Transverse colon (tissue), 4 donors: ENCODE data around the gene CHMP1A. TPM values are rescaled to one million over a fixed set of nuclear protein-coding genes. Genes with fewer than 3 reads are reported as not detected.

Source experiments
- DNase-seq: peaks from one replicate; pipeline ENCODE4 v3.0.0-alpha.2; 2019
- H3K27ac ChIP-seq, 4 donors: fragments of 200-600 bp; sonication (generic); 2 replicates each; pipeline ENCODE4 v1.5.1; 2016 to 2018; ENCODE audit warnings: inconsistent platforms in 4 of 4
- H3K27me3 ChIP-seq: fragments of 200-600 bp; sonication (generic); 2 replicates; pipeline ENCODE4 v1.5.1; 2017; ENCODE audit warnings: inconsistent platforms
- H3K36me3 ChIP-seq, 4 donors: fragments of 200-600 bp; sonication (generic); 2 replicates each; pipeline ENCODE4 v1.5.1; 2017 to 2019; ENCODE audit warnings: inconsistent platforms in 4 of 4
- H3K4me1 ChIP-seq, 4 donors: fragments of 200-600 bp; sonication (generic); 2 replicates each; pipeline ENCODE4 v1.5.1; 2017 to 2020; ENCODE audit warnings: inconsistent platforms in 4 of 4
- H3K4me3 ChIP-seq, 4 donors: fragments of 200-600 bp; sonication (generic); 1 replicate in 1 of 4; 2 replicates in 3 of 4; pipeline versions ENCODE4 v1.5.1 to v1.6.1; 2017 to 2019; ENCODE audit warnings: inconsistent platforms in 4 of 4
- H3K9me3 ChIP-seq, 2 donors: fragments of 200-600 bp; sonication (generic); 2 replicates each; pipeline ENCODE4 v1.5.1; 2017 to 2019; ENCODE audit warnings: inconsistent platforms in 2 of 2
- CTCF ChIP-seq, 5 experiments: fragments of 200-600 bp in 3 of 5; fragments of 450-650 bp in 2 of 5; sonication (generic) in 3 of 5; IDR thresholded peaks; 1 replicate in 2 of 5; 2 replicates in 3 of 5; pipeline ENCODE4 v1.5.1; 2016 to 2017; ENCODE audit warnings: antibody characterized with exemption in 5 of 5, inconsistent platforms in 3 of 5, mild to moderate bottlenecking in 2 of 5, moderate library complexity in 1 of 5
- EP300 ChIP-seq: sonication (generic); formaldehyde crosslinking; IDR thresholded peaks from one replicate; pipeline ENCODE4 v1.6.1; 2017; ENCODE audit warnings: antibody characterized with exemption, low read depth
- POLR2A ChIP-seq: fragments of 450-650 bp; IDR thresholded peaks from one replicate; pipeline ENCODE4 v1.6.1; 2016; ENCODE audit warnings: antibody characterized with exemption, mild to moderate bottlenecking, moderate library complexity
- POLR2AphosphoS5 ChIP-seq, 3 donors: sonication (generic); formaldehyde crosslinking; IDR thresholded peaks; one replicate each; pipeline ENCODE4 v1.6.1; 2016; ENCODE audit warnings: antibody characterized with exemption in 3 of 3
- WGBS, 2 donors: methylation state at CpG; one replicate each; pipeline ENCODE4 v1.1.5; 2018; ENCODE audit warnings: low coverage in 1 of 2; 5-methylcytosine and 5-hydroxymethylcytosine counted together
- in situ Hi-C, 4 donors: fragments of 200-750 bp; cut with MboI; loops; one replicate each; pipeline versions ENCODE4 v1.15.0 to v1.15.1; 2017; ENCODE audit warnings: low sequenced_read_pairs in 3 of 4, low pct_ligation_motif_present in 1 of 4, low pct_unique_long_range_greater_than_20kb in 1 of 4
- intact Hi-C: fragments of 100-400 bp; cut with DNase I; formaldehyde crosslinking; loops from one replicate; pipeline ENCODE4 v1.15.1; 2023; ENCODE audit warnings: low total_unique reads
- total RNA-seq, 4 donors: library from RNA; depleted of rRNA; stranded (reverse); fragments of >200 nt; gene quantifications; one replicate each; pipeline ENCODE4 v1.1.0, GENCODE V29; 2016

The CHMP1A gene
- total RNA-seq, 4 donors from 2014 or later: 131 to 184 (median 144) TPM

GRCh38 chr16:89596061-89596689 is 61.3 kb downstream of the CHMP1A start:
- Histone ChIP-seq H3K4me1 (no peaks in the 10 kb centered on the region), H3K36me3 (no peaks in the 10 kb centered on the region), H3K27ac (no peak overlapping the region), H3K9me3 (no peaks in the 10 kb centered on the region), H3K4me3 (no peak overlapping the region), H3K27me3 (no peaks in the 10 kb centered on the region)
- intact Hi-C loops (no loop called here), in situ Hi-C loops (no loop called here)
- TF ChIP-seq CTCF (IDR thresholded peaks at IDR 0.05) (no peak), POLR2A (no peak), POLR2AphosphoS5 (IDR thresholded peaks at IDR 0.05) (no peak), EP300 (no peak)
- WGBS, 2 donors: 88% methylated on average over 22 of the region's 25 CpGs; no CpG with 5 or more reads in 1 of the 2 donors
- no peak for DNase-seq

GRCh38 chr16:89595330-89596060 is 62.0 kb downstream of the CHMP1A start:
- in situ Hi-C loops (no loop called here), intact Hi-C loops (no loop called here)
- no peak overlapping the region for H3K4me3 ChIP-seq
- DNase-seq: no peak
- no peaks in the 10 kb centered on the region for H3K9me3 ChIP-seq
- no peaks in the 10 kb centered on the region for H3K36me3 ChIP-seq
- no peaks in the 10 kb centered on the region for H3K4me1 ChIP-seq
- 96% methylated on average over 46 of the region's 47 CpGs; no CpG with 5 or more reads in 1 of the 2 donors for WGBS, 2 donors
- TF ChIP-seq POLR2AphosphoS5 (IDR thresholded peaks at IDR 0.05): no peak
- TF ChIP-seq POLR2A: no peak
- TF ChIP-seq CTCF (IDR thresholded peaks at IDR 0.05): no peak
- TF ChIP-seq EP300: no peak
- H3K27me3 ChIP-seq: no peaks in the 10 kb centered on the region
- H3K27ac ChIP-seq: no peak overlapping the region

Other genes starting within 250 kb of the CHMP1A start
- gene ANKRD11, start 167.1 kb downstream of the CHMP1A start, total RNA-seq: 100 to 1,000 TPM; 109 to 281 (median 142) TPM
- gene SPG7, start 149.3 kb downstream of the CHMP1A start, total RNA-seq: 100 to 1,000 TPM; 168 to 408 (median 285) TPM
- gene RPL13, start 97.0 kb downstream of the CHMP1A start, total RNA-seq: 1,000 to 10,000 TPM; 3,190 to 3,814 (median 3,321) TPM
- gene CPNE7, start 82.0 kb downstream of the CHMP1A start, total RNA-seq: 1 to 10 TPM in 1 of 4 donors, under 1 TPM in 2, not detected in 1; 0.41 to 5.0 (median 0.79) TPM
- gene DPEP1, start 44.1 kb downstream of the CHMP1A start, total RNA-seq: 1 to 10 TPM in 3 of 4 donors, not detected in 1; 1.3 to 4.0 (median 1.4) TPM
- 10 to 100 TPM in 1 of 4 donors, 1 to 10 TPM in 3; 4.4 to 10.1 (median 7.4) TPM for gene SPATA33, start 128 bp upstream of the CHMP1A start, total RNA-seq
- gene CDK10, start 29.0 kb upstream of the CHMP1A start, total RNA-seq: 100 to 1,000 TPM in 1 of 4 donors, 10 to 100 TPM in 3; 69.6 to 304 (median 74.2) TPM
- 10 to 100 TPM; 30.8 to 83.0 (median 60.6) TPM for gene SPATA2L, start 44.0 kb upstream of the CHMP1A start, total RNA-seq
- 10 to 100 TPM; 13.1 to 54.6 (median 18.8) TPM for gene VPS9D1, start 63.2 kb upstream of the CHMP1A start, total RNA-seq
- gene ZNF276, start 63.8 kb upstream of the CHMP1A start, total RNA-seq: 100 to 1,000 TPM in 2 of 4 donors, 10 to 100 TPM in 2; 43.4 to 265 (median 145) TPM
- 10 to 100 TPM in 2 of 4 donors, 1 to 10 TPM in 2; 2.9 to 78.0 (median 9.7) TPM for gene FANCA, start 158.9 kb upstream of the CHMP1A start, total RNA-seq
- gene SPIRE2, start 170.8 kb upstream of the CHMP1A start, total RNA-seq: 100 to 1,000 TPM in 3 of 4 donors, 10 to 100 TPM in 1; 79.6 to 190 (median 131) TPM
- 100 to 1,000 TPM; 202 to 648 (median 354) TPM for gene TCF25, start 215.9 kb upstream of the CHMP1A start, total RNA-seq